ENCODE measurements around the gene ABCF2.

The ABCF2 gene

GRCh38 chr7:151211155-151211772, 15.7 kb downstream of the ABCF2 start:
- CTCF ChIA-PET = interaction anchor here (1.3 kb wide), 1 partner anchor 16 kb away, joined by 4 read pairs; the partner anchor contains the start of gene ABCF2
- POLR2A ChIA-PET = interaction anchor here (0.6 to 10.6 kb wide), 3 partner anchors 16 to 47 kb away, joined by 3 to 90 read pairs (median 3); partner anchors contain the start of gene ABCF2
- DNase-seq (ENCODE audit: extremely low spot score) = no peak
- TF ChIP-seq ZNF384 (IDR thresholded peaks at IDR 0.05) (no peak), FOXM1 (IDR thresholded peaks at IDR 0.05; ENCODE audit: borderline replicate concordance) (no peak), HDGF (IDR thresholded peaks at IDR 0.05; ENCODE audit: borderline replicate concordance) (no peak), FOXK2 (IDR thresholded peaks at IDR 0.05) (no peak), L3MBTL2 (conservative IDR thresholded peaks at IDR 0.05) (no peak), PKNOX1 (IDR thresholded peaks at IDR 0.05) (no peak), BHLHE40 (IDR thresholded peaks at IDR 0.05; ENCODE audit: borderline replicate concordance) (no peak), LEF1 (IDR thresholded peaks at IDR 0.05; ENCODE audit: borderline replicate concordance) (no peak), NFRKB (IDR thresholded peaks at IDR 0.05) (no peak), SUZ12 (IDR thresholded peaks at IDR 0.05) (no peak), CTBP1 (IDR thresholded peaks at IDR 0.05; ENCODE audit: borderline replicate concordance) (no peak)

GRCh38 chr7:151210087-151210854, 16.7 kb downstream of the ABCF2 start, which contains the start of gene H2BK1:
H2BK1 (minus strand) TSS chr7:151210488; CDS start chr7:151210318, 170 bp downstream.
- no peak for DNase-seq (ENCODE audit: extremely low spot score)
- no peak for TF ChIP-seq L3MBTL2 (conservative IDR thresholded peaks at IDR 0.05)
- no peak for TF ChIP-seq BHLHE40 (IDR thresholded peaks at IDR 0.05; ENCODE audit: borderline replicate concordance)
- TF ChIP-seq NFRKB (IDR thresholded peaks at IDR 0.05) = no peak
- no peak for TF ChIP-seq SUZ12 (IDR thresholded peaks at IDR 0.05)
- TF ChIP-seq ELF4 (IDR thresholded peaks at IDR 0.05) = no peak
- no peak for TF ChIP-seq FOXA1 (IDR thresholded peaks at IDR 0.05)
- TF ChIP-seq ZNF384 (IDR thresholded peaks at IDR 0.05) = no peak
- TF ChIP-seq TARDBP (IDR thresholded peaks at IDR 0.05) = no peak
- TF ChIP-seq HDGF (IDR thresholded peaks at IDR 0.05; ENCODE audit: borderline replicate concordance) = no peak
- TF ChIP-seq SP1 (IDR thresholded peaks at IDR 0.05) = no peak
- ChIA-PET POLR2A (interaction anchor here (1.0 to 10.6 kb wide), 2 partner anchors 9 to 17 kb away, joined by 3 to 90 read pairs; partner anchors contain the start of gene ABCF2), CTCF (interaction anchor here (1.3 kb wide), 1 partner anchor 17 kb away, joined by 4 read pairs; the partner anchor contains the start of gene ABCF2)

GRCh38 chr7:151209588-151209987, 17.4 kb downstream of the ABCF2 start:
- POLR2A ChIA-PET = interaction anchor here (10.6 kb wide), 1 partner anchor 17 kb away, joined by 90 read pairs; the partner anchor contains the start of gene ABCF2
- no peak for DNase-seq (ENCODE audit: extremely low spot score)
- CTCF ChIA-PET = no interaction called here
- TF ChIP-seq ARNT (IDR thresholded peaks at IDR 0.05) (no peak), CTBP1 (IDR thresholded peaks at IDR 0.05; ENCODE audit: borderline replicate concordance) (no peak), PKNOX1 (IDR thresholded peaks at IDR 0.05) (no peak), ZNF384 (IDR thresholded peaks at IDR 0.05) (no peak), FOXK2 (IDR thresholded peaks at IDR 0.05) (no peak), SUZ12 (IDR thresholded peaks at IDR 0.05) (no peak), SP1 (IDR thresholded peaks at IDR 0.05) (no peak)

GRCh38 chr7:151208253-151208862, 18.6 kb downstream of the ABCF2 start:
- ChIA-PET POLR2A (interaction anchor here (3.1 kb wide), 1 partner anchor 19 kb away, joined by 16 read pairs; the partner anchor contains the start of gene ABCF2), CTCF (no interaction called here)
- DNase-seq (ENCODE audit: extremely low spot score) = no peak
- TF ChIP-seq FOXM1 (IDR thresholded peaks at IDR 0.05; ENCODE audit: borderline replicate concordance) (no peak), NFRKB (IDR thresholded peaks at IDR 0.05) (no peak), ELF4 (IDR thresholded peaks at IDR 0.05) (no peak), ARNT (IDR thresholded peaks at IDR 0.05) (no peak), SUZ12 (IDR thresholded peaks at IDR 0.05) (no peak), LEF1 (IDR thresholded peaks at IDR 0.05; ENCODE audit: borderline replicate concordance) (no peak), PKNOX1 (IDR thresholded peaks at IDR 0.05) (no peak), BHLHE40 (IDR thresholded peaks at IDR 0.05; ENCODE audit: borderline replicate concordance) (no peak; the same call in 1 of the 2 replicates), FOXA1 (IDR thresholded peaks at IDR 0.05) (no peak), ZNF384 (IDR thresholded peaks at IDR 0.05) (no peak), HDGF (IDR thresholded peaks at IDR 0.05; ENCODE audit: borderline replicate concordance) (no peak), SP1 (IDR thresholded peaks at IDR 0.05) (no peak), L3MBTL2 (conservative IDR thresholded peaks at IDR 0.05) (no peak), TARDBP (IDR thresholded peaks at IDR 0.05) (no peak), FOXK2 (IDR thresholded peaks at IDR 0.05) (no peak), CTBP1 (IDR thresholded peaks at IDR 0.05; ENCODE audit: borderline replicate concordance) (no peak)

GRCh38 chr7:151207804-151208203, 19.2 kb downstream of the ABCF2 start:
- no peak for TF ChIP-seq SP1 (IDR thresholded peaks at IDR 0.05)
- DNase-seq (ENCODE audit: extremely low spot score) = no peak
- ChIA-PET CTCF (interaction anchor here (0.9 kb wide), 1 partner anchor 70 kb away, joined by 3 read pairs; no protein-coding TSS in a partner anchor), POLR2A (interaction anchor here (1.6 to 3.1 kb wide), 2 partner anchors 13 to 19 kb away, joined by 4 to 16 read pairs; partner anchors contain the start of gene ABCF2)
